ENCODE results near the gene RIT2.

RIT2 gene

GRCh38 chr18:42929857-42930256 is 185.6 kb downstream of the RIT2 start:
- DNase-seq (ENCODE audit: low spot score), result no peak

- DNase-seq (ENCODE audit: low spot score), result no peak
Measured at GRCh38 chr18:42929181-42929580, 186.3 kb downstream of the RIT2 start.

GRCh38 chr18:42925036-42925435 is 190.4 kb downstream of the RIT2 start:
- no peak for DNase-seq (ENCODE audit: low spot score)

- no peak for DNase-seq (ENCODE audit: low spot score)
Measured at GRCh38 chr18:42922363-42922762, 193.1 kb downstream of the RIT2 start.

- DNase-seq (ENCODE audit: low spot score), result no peak
Measured at GRCh38 chr18:42921226-42921737, 194.2 kb downstream of the RIT2 start.

GRCh38 chr18:42920621-42921020 is 194.9 kb downstream of the RIT2 start:
- DNase-seq (ENCODE audit: low spot score), result no peak

GRCh38 chr18:42915299-42915698 is 200.2 kb downstream of the RIT2 start:
- no peak for DNase-seq (ENCODE audit: low spot score)

GRCh38 chr18:42914476-42914875 is 201.0 kb downstream of the RIT2 start:
- DNase-seq (ENCODE audit: low spot score), result no peak

- DNase-seq (ENCODE audit: low spot score), result no peak
Measured at GRCh38 chr18:42909095-42909494, 206.4 kb downstream of the RIT2 start.

GRCh38 chr18:42906761-42907160 is 208.7 kb downstream of the RIT2 start:
- no peak for DNase-seq (ENCODE audit: low spot score)

- no peak for DNase-seq (ENCODE audit: low spot score)
Measured at GRCh38 chr18:42901161-42901560, 214.3 kb downstream of the RIT2 start.

- no peak for DNase-seq (ENCODE audit: low spot score)
Measured at GRCh38 chr18:42893977-42894376, 221.5 kb downstream of the RIT2 start.

GRCh38 chr18:42892181-42892580 is 223.3 kb downstream of the RIT2 start:
- no peak for DNase-seq (ENCODE audit: low spot score)

GRCh38 chr18:42891705-42892104 is 223.8 kb downstream of the RIT2 start:
- no peak for DNase-seq (ENCODE audit: low spot score)

- DNase-seq (ENCODE audit: low spot score), result no peak
Measured at GRCh38 chr18:42883169-42883568, 232.3 kb downstream of the RIT2 start.

- DNase-seq (ENCODE audit: low spot score), result no peak
Measured at GRCh38 chr18:42882122-42882521, 233.4 kb downstream of the RIT2 start.

GRCh38 chr18:42872838-42873237 is 242.6 kb downstream of the RIT2 start:
- no peak for DNase-seq (ENCODE audit: low spot score)

GRCh38 chr18:42864876-42865275 is 250.6 kb downstream of the RIT2 start:
- DNase-seq (ENCODE audit: low spot score), result no peak

GRCh38 chr18:42861271-42861670 is 254.2 kb downstream of the RIT2 start:
- DNase-seq (ENCODE audit: low spot score), result no peak

GRCh38 chr18:42860548-42860947 is 254.9 kb downstream of the RIT2 start:
- DNase-seq (ENCODE audit: low spot score), result no peak

GRCh38 chr18:42860011-42860410 is 255.5 kb downstream of the RIT2 start:
- no peak for DNase-seq (ENCODE audit: low spot score)

- no peak for DNase-seq (ENCODE audit: low spot score)
Measured at GRCh38 chr18:42854558-42854957, 260.9 kb downstream of the RIT2 start.

GRCh38 chr18:42850174-42851083 is 265.1 kb downstream of the RIT2 start:
- DNase-seq (ENCODE audit: low spot score), result no peak

- no peak for DNase-seq (ENCODE audit: low spot score)
Measured at GRCh38 chr18:42839408-42839807, 276.1 kb downstream of the RIT2 start.
